ENCODE results near the gene RP2.

DNA sequence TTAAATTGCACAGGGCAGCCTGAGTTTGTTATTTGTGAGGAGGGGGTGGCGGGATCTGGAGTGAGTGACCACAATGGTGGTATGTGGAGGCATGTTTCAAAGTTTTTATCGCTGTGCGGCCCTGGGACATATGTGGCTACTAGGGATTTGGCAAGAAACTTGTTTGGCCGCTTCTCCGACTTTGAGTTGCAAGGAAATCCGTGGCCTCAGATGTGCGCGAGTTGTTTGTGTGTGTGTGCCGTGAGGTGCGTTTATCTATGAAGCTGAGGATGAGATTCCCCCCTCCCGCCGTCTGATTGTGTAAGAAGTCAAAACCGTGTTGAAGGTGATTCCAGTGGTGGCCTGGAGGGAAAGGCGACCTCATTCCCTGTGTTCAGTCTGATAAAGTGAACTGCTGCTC is 76.8 kb downstream of the RP2 start:
- TF ChIP-seq, protein P1, sequence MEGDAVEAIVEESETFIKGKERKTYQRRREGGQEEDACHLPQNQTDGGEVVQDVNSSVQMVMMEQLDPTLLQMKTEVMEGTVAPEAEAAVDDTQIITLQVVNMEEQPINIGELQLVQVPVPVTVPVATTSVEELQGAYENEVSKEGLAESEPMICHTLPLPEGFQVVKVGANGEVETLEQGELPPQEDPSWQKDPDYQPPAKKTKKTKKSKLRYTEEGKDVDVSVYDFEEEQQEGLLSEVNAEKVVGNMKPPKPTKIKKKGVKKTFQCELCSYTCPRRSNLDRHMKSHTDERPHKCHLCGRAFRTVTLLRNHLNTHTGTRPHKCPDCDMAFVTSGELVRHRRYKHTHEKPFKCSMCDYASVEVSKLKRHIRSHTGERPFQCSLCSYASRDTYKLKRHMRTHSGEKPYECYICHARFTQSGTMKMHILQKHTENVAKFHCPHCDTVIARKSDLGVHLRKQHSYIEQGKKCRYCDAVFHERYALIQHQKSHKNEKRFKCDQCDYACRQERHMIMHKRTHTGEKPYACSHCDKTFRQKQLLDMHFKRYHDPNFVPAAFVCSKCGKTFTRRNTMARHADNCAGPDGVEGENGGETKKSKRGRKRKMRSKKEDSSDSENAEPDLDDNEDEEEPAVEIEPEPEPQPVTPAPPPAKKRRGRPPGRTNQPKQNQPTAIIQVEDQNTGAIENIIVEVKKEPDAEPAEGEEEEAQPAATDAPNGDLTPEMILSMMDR (IDR thresholded peaks at IDR 0.05): no peak
- TF ChIP-seq POLR2AphosphoS5 (IDR thresholded peaks at IDR 0.05): no peak
- no peak for TF ChIP-seq EP300 (IDR thresholded peaks at IDR 0.05)

All from esophagus muscularis mucosa (tissue), 4 donors.